GM19193 (cell line): Measurements from ENCODE around the gene LAMC3.

Source experiments
- POLR2A ChIP-seq: IDR thresholded peaks from 4 replicates; pipeline ENCODE4 v1.6.1; 2011; ENCODE audit not compliant: insufficient read depth, insufficient read length; ENCODE audit errors: extremely low read depth

Gene LAMC3

DNA sequence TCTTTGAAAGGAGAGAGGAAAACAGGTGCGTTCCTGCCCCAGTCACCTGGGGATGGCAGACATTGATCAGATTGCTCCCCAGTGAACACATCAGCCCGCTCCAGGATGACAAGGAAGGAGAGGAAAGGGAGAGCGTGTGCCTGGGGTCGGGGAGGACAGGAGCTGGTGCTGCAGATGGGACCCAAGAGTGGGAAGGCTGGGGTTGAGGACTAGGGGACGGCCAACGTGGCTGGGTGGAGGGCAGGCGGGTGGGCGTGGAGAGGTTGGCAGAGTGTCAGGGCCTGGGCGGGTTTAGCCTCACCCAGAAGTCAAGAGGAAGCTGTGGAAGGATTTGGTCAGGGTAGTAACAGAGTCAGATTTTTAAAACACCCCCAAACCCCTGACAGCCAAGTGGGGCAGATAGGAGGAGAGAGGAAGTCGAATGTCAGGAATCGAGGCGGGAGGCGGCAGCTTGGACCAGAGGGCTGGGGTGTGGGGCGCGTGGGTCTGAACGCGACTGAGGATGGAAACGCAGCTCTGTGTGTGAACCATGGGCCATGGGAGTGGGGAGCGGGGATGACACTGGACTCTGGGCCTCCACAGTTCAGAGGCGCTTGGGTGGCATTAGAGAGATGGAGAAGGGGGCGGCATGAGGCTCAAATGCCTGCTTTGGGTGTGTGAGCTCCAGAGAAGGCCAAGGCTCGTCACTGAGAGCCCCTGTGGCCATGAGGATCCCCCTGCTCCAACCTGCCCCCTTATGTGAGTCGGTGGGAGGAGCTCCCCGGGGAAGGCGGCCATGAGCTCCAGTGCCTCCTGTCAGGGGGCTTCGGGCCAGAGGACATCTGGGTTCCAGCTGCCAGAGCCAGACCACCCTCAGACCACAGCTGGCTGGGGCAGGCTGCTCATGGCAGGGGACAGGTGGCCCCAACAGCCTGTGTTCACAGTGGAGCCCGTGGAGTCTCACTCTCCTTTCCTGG, 24.6 kb downstream of the LAMC3 start:
- TF ChIP-seq POLR2A: no peak

DNA sequence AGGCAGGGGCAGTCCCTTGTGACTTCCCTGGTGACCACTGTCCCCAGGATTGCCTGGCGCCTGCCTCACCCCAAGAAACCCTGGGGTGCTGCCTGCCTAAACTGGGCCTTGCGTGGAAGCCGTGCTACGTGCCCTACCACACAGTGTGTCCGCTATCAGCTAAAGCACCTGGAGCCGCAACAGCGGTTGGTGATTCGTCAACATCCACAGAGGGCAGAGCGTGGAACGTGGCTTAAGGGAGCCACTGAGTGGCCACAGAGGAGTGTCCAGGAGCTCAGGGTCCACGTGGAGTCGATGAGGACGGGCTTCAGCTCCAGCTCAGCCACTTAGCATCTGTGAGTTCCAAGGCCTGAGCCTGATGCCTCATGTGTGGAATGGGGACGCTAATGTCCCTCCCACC, 25.3 kb downstream of the LAMC3 start:
- TF ChIP-seq POLR2A: no peak

DNA sequence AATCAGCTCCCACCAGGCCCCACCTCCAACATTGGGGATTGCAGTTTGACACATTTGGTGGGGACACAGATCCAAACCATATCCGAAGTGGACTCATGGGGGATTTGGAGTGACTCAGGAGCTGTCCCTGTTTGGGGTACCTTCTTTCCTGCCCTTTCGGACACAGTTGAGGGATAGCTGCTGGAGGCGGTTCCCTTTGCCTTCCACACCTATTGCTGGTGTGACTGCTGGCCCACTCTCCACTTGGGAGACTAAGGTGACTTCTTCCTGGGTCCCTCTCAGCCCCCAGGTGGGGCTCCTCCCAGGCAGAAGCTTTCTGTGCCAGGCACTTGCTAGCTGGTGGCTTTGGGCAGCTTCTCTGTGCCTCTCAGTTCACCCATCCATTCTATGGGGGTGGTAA, 26.6 kb downstream of the LAMC3 start:
- no peak for TF ChIP-seq POLR2A

DNA sequence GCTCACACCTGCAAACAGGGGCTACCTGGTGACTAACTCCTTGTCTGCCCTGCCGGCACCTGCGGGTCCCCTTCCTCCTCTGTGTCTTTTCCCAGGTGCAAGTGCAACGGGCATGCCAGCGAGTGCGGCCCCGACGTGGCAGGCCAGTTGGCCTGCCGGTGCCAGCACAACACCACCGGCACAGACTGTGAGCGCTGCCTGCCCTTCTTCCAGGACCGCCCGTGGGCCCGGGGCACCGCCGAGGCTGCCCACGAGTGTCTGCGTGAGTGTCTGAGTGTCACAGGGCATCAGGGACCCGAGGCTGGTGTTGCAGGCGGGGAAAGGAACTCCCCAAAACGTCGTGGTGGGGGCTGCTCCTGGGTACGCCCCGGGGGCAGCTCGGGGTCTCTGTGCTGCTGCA, 27.1 kb downstream of the LAMC3 start:
- no peak for TF ChIP-seq POLR2A

DNA sequence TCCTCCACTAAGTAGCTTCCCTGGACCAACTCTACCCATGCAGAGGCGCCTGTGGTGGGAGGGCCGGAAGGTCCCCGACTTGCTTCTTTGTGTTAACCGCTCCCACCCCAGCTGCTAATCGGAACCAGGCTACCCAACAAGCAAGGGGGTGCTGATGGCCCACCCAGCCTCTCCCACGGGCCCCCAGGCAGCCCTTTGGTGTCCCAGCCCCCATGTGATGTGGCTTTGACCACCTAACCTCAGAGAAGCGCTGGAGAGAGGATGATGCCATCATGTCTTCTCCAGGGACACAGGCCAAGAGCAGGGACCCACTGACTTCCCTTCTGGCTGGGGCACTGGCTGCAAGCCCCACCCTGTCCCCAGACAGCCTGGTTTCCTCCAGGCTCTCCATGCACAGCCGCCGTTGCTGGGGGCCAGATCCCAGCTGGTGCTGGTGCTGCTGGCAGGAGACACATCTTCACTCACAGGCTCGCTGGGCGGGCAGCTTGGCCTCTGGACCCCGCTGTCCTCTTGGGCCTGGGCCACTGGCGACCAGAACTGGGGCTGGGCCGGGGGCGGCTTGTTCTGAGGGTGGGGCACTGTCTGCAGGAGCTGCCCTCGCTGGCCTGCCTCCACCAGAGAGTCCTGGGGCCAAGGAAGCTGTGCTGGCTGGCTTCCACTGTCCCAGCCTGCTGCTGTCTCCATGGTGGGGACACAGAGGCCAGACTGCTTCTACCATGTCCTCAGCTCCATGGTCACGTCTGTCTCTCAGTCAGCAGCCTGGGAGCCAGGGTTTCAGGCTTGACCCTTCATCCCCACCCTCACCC, 27.8 kb downstream of the LAMC3 start:
- TF ChIP-seq POLR2A: no peak

DNA sequence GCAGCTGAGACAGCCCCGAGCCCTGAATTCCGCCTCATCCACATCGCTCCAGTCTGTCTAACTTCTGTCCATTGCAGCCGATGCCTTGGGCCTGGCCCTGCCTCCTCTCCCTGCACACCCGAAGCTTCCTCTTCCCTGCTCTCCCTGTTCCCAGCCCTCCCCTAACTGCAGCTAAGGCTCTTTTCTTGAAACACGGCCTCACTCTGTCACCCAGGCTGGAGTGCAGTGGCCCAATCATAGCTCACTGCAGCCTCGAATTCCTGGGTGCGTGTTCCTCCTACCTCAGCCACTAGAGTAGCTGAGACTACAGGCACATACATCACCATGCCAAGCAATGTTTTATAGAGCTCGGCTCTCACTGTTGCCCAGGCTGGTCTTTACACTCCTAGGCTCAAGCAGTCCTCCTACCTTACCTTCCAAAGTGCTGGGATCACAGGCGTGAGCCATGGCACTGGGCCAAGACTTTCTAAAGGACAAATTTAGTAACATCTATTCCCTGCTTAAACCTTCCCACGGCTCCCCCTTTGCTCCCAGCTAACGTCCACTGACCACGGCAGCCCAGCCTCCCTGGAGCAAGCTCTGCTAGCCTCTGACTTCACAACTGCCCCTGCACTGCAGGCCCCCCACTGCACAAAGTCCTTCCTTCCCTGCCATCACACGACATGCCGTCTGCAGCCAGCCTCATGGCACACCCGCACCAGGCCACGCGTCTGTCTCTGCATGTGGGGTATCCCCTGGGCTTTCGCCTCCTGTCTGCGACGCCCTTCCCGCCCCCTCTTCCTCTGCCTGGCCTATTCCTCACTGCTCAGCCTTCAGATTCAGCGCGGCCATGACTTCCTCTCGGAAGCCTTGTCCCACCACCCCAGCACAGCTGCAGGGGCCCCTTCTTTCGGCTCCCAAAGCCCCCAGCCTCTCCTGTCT, 28.6 kb downstream of the LAMC3 start:
- no peak for TF ChIP-seq POLR2A

DNA sequence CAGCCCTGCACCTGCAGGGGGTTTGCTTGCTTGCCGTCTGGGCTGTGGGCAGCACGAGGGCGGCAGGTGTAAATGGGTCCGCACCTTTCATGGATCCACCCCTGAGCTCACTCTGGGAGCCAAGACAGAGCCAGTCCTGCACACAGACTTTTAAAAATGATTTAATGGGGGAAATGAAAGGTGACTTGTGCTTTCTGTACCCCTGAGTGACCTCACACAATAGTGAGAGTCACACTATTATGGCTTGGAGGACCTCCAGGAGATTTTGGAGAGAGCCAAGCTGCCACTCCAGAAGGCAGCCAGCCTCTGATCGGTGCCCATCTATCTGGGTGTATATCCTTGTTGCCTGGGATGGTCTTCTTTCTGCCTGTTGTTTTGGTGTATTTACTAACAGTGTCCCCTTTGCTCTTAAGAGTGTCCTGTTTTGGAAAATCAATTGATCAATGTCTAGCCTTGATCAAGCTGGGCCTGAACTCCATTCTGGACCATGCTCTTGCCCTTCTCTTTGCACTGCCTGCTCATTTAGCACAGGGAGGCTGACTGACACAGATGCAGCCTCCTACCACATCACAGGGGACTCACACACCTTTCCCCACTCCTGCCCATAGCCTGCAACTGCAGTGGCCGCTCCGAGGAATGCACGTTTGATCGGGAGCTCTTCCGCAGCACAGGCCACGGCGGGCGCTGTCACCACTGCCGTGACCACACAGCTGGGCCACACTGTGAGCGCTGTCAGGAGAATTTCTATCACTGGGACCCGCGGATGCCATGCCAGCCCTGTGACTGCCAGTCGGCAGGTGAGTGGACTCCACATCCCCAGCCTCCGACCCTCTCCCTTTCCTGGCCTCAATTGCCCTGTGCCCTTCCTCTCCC, 29.5 kb downstream of the LAMC3 start:
- no peak for TF ChIP-seq POLR2A

DNA sequence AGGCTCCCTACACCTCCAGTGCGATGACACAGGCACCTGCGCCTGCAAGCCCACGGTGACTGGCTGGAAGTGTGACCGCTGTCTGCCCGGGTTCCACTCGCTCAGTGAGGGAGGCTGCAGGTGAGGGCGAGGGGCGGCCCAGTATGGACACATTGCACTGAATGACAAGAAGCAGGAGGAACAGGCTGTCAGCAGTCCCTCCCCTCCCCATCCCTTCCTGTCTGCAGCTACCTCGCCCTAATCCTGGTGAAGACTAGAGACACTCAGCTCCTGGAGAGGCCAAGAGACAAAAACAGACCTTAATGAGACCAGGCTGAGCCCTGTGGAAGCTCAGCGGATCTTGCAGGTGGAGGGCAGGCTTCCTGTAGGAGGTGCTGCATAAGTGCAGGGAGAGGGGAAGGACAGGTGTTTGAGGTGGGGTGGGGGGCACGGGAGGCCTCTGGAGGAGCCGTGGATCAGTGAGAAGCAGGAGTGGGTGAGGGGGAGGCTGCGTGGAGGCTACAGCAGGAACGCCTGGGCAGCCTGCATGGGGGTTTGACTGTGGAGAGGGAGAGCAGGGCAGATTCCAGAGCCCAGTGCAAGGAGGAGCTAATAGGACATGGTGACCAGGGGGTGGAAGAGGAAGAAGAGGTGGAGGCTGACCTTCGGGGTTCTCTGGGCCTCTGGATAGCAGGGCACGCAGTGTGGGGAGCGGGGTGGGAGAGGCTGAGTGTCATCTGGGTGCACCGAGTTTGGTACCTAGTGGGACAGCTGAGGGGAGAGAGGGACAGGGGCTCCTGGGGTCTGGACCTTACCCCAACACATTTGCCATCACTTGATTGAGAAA, 30.4 kb downstream of the LAMC3 start:
- no peak for TF ChIP-seq POLR2A

DNA sequence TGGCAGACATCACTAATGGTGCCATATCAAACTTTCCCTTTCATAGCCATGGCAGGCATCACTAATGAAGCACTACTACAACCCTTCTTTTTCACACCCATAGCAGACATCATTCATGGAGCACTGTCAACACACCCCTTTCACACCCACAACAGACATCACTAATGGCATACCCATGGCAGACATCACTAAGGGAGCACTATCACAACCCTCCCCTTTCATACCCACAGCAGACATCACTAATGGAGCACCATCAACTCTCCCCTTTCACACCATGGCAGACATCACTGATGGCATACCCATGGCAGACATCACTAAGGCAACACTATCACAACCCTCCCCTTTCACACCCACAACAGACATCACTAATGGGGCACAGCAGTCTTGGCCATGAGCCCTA, 33.7 kb downstream of the LAMC3 start:
- TF ChIP-seq POLR2A: no peak

DNA sequence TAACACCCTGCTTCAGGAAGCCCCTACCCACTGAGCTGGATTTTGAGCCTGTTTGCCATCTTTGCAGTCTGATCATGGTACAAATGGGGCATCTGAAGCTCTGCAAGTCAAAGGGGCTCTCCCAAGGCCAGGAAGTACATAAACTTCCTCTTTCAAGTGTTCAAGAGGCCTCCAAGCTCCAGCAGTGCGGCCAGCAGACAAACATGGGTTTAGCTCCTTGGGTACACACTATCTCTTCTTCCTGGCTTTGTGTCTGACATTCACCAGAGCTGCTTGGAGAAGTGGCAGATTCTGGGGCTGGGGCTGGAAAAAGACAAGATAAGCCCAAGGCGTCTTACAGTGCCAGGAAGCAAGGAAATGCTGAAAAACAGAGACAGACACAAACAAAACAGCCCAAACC, 34.1 kb downstream of the LAMC3 start:
- no peak for TF ChIP-seq POLR2A

DNA sequence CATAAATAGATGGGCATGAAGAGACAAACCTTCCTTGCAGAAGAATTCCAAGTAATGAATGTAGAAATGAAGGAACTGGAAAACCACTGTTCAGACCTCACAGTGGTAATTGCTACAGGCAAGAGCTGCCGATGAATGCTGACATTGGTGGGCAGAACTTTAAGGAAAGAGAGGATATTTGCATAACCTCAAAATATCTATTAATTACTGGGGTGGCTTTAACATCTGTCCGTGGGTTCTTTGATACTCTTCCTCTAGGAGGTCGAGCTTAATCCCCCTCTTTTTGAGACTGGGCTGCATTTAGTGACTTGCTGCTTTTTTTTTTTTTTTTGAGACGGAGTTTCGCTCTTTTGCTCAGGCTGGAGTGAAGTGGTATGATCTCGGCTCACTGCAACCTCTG, 34.7 kb downstream of the LAMC3 start:
- TF ChIP-seq POLR2A: no peak

DNA sequence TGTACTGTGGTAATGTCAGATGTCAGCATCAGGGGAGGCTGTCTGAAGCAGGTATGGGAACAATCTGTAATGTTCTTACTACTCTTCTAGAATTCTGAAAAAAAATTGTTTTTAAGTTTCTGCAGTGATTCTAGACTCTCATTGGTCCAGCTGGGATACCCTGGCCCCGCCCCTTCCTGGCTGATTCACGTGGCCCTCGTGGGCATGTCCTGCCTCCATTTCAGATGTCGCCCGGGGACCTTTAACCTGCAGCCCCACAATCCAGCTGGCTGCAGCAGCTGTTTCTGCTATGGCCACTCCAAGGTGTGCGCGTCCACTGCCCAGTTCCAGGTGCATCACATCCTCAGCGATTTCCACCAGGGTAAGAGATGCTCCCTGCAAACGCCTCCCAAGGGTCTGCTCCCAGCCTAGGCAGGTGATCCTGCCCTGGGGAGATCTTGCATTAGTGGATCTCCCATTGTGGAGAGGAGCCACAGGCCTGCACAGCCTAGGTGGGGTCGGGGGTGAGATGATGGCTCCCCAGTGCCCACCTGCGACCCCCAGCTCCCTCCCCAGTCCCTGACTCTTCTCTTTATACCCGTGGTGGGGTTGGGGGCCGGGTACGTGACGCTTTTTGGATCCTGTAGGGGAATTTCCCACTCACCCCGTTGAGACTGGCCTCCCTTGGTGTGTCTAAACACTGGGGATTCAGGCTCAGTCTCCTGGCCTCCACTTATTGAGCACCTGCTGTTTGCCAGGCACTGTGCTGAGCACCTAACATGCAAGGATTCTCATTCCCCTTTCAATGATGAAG, 36.5 kb downstream of the LAMC3 start:
- TF ChIP-seq POLR2A: no peak

DNA sequence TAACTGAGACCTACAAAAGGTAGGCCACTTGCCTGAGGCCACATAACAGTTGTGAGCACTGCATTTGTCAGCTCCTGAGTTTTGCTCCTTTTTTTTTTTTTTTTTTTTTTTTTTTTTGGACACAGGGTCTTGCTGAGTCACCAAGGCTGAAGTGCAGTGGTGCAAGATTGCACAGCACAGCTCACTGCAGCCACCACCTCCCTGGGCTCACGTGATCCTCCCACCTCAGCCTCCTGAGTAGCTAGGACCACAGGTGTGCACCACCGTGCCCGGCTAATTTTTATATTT, 37.1 kb downstream of the LAMC3 start:
- TF ChIP-seq POLR2A: no peak

DNA sequence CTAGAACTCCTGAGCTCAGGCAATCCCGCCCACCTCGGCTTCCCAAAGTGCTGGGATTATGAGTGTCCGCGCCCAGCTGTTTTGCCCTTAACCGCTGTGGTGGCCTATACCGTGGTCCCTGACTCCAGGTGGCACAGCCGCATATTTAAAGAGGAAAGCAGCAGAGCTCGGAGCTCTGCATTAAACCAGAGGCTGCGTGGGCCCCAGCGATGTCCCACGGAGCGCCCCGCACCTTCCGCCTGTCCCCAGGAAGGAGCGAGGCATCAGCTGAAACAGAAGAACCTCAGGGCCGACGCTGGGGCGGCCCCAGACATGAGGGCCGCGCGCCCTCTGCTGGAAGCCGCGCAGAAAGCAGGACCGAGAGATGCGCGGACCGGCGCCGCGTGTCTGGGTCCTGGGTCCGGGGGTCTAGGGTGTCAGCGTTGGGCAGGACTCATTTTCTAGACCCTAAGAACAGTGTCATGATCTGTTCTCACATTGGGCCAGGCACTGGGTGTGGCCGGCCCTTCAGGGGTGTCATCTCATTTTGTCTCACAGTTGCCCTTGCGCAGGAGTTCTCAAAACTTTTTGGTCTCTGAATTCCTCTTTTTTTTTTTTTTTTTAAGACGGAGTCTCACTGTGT, 37.7 kb downstream of the LAMC3 start:
- no peak for TF ChIP-seq POLR2A
